ENCODE data around the gene RNH1. TPM values are rescaled to one million over a fixed set of nuclear protein-coding genes. Genes with fewer than 3 reads are reported as not detected.

The RNH1 gene
- total RNA-seq, 1 experiment from 2014 or later: 180 TPM

DNA sequence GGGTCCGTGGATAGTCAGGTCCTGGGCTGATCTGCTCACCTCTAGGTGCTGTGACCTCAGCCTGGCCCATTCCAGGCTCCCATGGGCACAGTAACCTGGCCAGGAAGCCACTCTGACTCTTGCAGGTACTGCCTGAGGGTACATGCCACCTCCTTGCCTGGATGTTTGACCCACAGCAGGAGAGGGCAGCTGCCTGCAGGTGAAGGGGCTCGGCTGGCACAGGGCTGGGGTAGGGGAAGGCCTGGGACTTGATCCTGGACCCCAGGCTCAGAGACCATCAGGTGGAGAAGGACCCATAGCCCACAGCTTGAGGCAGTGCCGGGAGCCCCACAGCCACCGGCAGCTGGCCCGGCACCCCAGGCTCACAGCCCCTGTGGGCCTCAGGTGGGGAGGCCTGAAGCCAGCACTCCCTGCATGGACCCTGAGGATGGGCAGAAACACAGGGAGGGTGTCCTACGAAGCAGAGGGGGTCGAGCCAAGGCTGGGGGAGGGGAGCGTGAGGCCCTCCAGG is 33.0 kb upstream of the RNH1 start:
- in situ Hi-C loops (cut with HindIII; ENCODE audit: low pct_unique_long_range_greater_than_20kb, low sequenced_read_pairs): no loop called here
- no peak for DNase-seq (ENCODE audit: low read depth, low spot score)

DNA sequence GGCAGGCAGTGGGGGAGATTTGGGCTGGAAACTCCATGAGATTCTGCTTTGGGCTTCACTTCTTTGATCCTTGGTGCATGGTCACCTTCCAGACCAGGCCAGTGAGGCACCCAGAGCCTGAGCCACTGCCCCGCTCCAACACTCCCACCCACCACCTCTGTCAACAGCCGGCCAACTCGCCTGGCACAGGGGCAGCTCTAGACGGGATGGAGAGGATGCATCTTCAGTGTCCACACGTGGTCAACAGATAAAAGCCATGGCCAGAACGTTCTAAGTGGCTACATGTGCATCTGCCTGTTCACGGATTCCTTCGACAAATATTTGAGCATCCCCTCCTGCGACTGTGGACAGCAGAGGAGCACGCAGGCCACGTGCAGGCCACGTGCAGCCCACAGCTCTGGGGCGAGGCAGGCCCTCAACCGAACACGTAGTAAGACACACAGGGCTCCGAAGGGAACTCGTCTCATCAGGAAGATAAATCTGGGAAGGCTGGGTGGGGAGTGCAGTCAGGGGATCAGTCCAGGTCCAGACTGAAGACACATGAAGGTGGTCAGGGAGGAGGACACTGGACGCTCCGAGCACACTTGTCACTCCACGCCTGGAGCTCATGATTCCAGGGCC is 31.5 kb upstream of the RNH1 start:
- in situ Hi-C loops (cut with HindIII; ENCODE audit: low pct_unique_long_range_greater_than_20kb, low sequenced_read_pairs): no loop called here
- DNase-seq (ENCODE audit: low read depth, low spot score): no peak

DNA sequence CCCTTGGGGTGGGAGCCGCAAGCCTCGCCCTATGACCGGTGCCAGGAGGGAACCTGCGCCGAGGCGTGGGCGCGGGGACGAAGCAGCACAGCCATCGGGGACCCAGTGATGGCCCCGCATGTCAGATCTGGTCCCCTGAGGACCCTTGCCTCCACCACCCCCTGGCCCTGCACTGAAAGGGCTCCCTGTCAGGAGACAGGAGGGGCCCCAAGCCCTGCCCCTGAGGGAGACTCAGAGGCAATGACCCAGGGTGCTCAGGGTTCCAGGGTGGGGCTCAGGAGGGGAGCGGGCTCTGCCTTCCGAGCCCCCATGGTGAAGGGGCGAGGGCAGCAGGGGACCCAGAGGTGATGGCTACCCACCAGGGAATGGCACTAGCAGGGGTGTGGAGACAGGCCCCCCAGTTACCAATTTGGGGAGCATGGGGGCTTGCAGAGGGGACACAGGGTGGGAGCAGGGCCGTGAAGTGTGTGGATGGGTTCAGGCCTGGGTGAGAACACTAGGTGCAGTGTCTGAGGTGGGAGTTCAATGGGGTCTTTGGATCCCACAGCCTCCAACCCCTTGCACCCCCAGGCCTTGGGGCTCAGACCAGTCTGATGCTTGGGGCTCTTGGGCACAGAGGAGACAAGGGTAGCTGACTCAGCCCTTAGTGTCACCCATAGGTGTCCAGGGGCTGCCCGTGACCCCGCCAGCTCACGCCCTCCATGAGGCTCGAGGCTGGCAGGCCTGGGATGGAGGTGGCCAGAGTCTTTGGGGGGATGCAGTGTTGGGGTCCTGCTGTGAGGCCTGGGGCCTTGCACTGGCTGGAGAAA is 30.8 kb upstream of the RNH1 start:
- no peak for DNase-seq (ENCODE audit: low read depth, low spot score)
- in situ Hi-C loops (cut with HindIII; ENCODE audit: low pct_unique_long_range_greater_than_20kb, low sequenced_read_pairs): no loop called here

GRCh38 chr11:536841-537621 is 30.0 kb upstream of the RNH1 start, which contains the start of gene LRRC56:
TSS of gene LRRC56 (plus strand) at chr11:537527. CDS start at chr11:540685, 3,158 bp downstream.
- in situ Hi-C loops (cut with HindIII; ENCODE audit: low pct_unique_long_range_greater_than_20kb, low sequenced_read_pairs): no loop called here
- no peak for DNase-seq (ENCODE audit: low read depth, low spot score)

- in situ Hi-C loops (cut with HindIII; ENCODE audit: low pct_unique_long_range_greater_than_20kb, low sequenced_read_pairs): no loop called here
- DNase-seq (ENCODE audit: low read depth, low spot score): peak; percentile 90
These were observed 28.7 kb upstream of the RNH1 start, which contains the start of gene HRAS for GRCh38 chr11:535519-536454. TSS of gene HRAS (minus strand) at chr11:535576.

DNA sequence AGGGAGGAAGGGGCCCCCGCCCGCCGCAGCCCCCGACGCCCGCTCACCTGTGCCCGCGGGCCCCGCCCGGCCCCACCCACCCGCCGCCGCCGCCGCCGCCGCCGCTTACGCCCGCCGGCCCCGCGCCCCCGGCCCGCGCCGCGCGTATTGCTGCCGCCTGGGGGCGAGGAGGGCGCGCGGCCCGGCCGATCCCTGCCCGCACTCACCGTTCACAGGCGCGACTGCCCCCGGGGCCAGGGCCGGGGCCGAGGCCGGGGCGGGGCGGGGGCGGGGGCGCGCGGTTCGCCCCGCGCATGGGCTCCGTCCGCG is 28.1 kb upstream of the RNH1 start:
- in situ Hi-C loops (cut with HindIII; ENCODE audit: low pct_unique_long_range_greater_than_20kb, low sequenced_read_pairs): no loop called here
- DNase-seq (ENCODE audit: low read depth, low spot score): no peak

- in situ Hi-C loops (cut with HindIII; ENCODE audit: low pct_unique_long_range_greater_than_20kb, low sequenced_read_pairs): no loop called here
- DNase-seq (ENCODE audit: low read depth, low spot score): no peak
These were observed 27.6 kb upstream of the RNH1 start for GRCh38 chr11:534396-535209.

DNA sequence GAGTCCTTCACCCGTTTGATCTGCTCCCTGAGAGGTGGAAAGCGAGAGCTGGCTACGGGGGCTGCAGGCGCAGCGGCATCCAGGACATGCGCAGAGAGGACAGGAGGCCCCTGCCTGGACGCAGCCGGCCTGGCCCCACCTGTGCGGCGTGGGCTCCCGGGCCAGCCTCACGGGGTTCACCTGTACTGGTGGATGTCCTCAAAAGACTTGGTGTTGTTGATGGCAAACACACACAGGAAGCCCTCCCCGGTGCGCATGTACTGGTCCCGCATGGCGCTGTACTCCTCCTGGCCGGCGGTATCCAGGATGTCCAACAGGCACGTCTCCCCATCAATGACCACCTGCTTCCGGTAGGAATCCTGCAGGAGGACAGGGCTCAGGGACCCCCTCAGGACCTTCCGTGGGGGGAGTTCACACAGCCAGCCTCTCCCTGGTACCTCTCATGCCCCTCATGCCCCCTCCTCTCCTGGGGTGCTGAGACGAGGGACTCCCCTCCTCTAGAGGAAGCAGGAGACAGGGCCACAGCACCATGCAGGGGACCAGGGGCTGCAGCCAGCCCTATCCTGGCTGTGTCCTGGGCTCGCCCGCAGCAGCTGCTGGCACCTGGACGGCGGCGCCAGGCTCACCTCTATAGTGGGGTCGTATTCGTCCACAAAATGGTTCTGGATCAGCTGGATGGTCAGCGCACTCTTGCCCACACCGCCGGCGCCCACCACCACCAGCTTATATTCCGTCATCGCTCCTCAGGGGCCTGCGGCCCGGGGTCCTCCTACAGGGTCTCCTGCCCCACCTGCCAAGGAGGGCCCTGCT is 26.7 kb upstream of the RNH1 start:
- DNase-seq (ENCODE audit: low read depth, low spot score): no peak
- in situ Hi-C loops (cut with HindIII; ENCODE audit: low pct_unique_long_range_greater_than_20kb, low sequenced_read_pairs): no loop called here

DNA sequence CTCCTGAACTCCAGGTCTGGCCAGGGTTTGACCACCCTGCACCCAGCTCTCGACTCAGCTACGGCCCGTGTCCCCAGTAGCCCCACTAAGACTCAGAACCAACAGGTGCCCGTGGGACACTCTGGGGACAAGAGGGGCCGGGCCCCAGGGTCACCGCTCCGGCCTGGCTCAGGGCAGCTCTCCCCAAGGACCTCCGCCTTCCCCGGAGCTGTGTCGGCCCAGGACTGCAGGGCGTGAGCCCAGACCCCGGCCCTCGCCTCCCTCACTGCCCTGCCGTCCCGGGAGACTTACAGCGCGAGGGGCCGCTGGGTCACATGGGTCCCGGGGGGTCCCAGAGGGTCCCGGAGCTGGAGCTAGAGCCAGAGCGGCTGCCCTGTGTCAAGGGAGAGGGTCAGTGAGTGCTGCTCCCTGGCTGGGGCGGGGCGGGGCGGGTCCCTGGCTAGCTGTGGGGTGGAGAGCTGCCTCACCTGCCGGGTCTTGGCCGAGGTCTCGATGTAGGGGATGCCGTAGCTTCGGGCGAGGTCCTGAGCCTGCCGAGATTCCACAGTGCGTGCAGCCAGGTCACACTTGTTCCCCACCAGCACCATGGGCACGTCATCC is 26.0 kb upstream of the RNH1 start:
- in situ Hi-C loops (cut with HindIII; ENCODE audit: low pct_unique_long_range_greater_than_20kb, low sequenced_read_pairs): no loop called here
- DNase-seq (ENCODE audit: low read depth, low spot score): no peak

DNA sequence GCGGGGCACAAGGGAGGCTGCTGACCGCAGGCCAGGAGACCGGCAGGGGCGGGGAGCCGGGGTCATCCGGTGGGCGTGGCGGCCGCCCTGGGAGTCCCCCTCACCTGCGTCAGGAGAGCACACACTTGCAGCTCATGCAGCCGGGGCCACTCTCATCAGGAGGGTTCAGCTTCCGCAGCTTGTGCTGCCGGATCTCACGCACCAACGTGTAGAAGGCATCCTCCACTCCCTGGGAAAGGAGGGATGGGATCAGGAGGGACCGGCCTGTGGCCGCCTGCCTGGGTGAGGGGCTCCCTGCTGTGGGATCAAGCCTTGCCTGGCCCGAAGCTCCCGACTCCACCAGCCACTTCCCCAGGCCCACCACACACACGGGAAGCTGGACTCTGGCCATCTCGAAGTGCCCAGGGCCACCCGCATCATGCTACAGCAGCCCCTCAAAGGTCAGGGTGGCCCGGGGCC is 25.5 kb upstream of the RNH1 start:
- in situ Hi-C loops (cut with HindIII; ENCODE audit: low pct_unique_long_range_greater_than_20kb, low sequenced_read_pairs): no loop called here
- DNase-seq (ENCODE audit: low read depth, low spot score): no peak

DNA sequence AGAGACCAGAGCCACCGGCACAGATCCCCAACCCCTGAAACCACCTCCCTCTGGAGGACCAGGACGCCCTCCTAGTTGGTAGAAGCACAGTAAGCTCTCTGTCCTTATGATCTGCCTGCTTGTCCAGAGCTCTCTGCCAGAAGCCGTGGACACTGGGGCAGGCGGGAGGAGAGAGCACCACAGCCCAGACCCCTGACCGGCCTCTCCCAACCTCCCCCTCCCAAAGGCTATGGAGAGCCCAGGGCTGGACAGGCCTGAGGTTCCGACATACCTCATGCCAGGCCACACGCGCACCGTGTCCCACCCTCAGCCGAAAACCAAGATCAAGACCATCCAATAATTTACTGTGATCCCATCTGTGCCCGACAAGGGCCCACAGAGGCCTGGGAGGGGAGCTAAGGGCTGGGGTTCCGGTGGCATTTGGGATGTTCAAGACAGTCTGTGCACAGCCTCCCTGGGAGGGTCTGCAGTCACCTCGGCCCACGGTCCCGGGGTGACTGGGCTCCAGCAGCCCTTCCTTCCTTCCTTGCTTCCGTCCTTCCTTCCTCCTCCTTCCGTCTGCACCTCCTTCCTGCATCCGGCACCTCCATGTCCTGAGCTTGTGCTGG is 25.0 kb upstream of the RNH1 start:
- in situ Hi-C loops (cut with HindIII; ENCODE audit: low pct_unique_long_range_greater_than_20kb, low sequenced_read_pairs): no loop called here

DNA sequence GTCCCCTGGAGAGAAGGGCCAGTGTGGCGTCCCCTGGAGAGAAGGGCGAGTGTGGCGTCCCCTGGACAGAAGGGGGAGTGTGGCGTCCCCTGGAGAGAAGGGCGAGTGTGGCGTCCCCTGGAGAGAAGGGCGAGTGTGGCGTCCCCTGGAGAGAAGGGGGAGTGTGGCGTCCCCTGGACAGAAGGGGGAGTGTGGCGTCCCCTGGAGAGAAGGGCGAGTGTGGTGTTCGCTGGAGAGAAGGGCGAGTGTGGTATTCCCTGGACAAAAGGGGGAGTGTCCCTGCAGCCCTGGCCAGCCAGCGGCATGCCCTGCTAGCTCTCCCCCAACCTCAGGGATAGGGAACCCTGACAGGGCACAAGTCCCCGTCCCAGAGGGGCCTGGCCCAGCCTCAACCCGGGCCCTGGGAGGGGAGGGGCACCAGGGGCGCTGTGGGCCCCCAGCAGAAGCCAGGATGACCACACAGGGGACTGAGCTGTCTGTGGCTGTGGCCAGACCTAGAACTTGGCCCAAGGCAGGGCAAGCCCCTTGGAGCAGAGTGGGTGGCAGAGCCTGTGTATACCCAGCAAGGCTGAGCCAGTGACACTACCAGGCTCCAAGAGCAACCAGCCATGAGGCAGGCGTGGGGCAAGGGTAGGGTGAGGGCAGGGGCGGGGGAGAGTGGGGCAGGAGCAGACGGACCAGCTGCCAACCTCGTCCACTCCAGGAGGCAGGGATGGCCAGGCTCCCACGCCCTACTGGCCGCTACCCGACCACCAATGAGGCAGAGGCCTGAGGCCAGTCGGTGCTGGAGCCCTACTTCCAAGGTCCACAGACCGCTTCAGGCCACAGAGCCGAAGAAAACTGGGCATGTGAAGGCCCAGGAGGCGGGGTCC is 24.2 kb upstream of the RNH1 start:
- no peak for DNase-seq (ENCODE audit: low read depth, low spot score)
- in situ Hi-C loops (cut with HindIII; ENCODE audit: low pct_unique_long_range_greater_than_20kb, low sequenced_read_pairs): no loop called here

More for the DNA sequence above, 25.0 kb upstream of the RNH1 start:
- no peak for DNase-seq (ENCODE audit: low read depth, low spot score)

GRCh38 chr11:529728-530411 is 22.8 kb upstream of the RNH1 start:
- in situ Hi-C loops (cut with HindIII; ENCODE audit: low pct_unique_long_range_greater_than_20kb, low sequenced_read_pairs): no loop called here
- no peak for DNase-seq (ENCODE audit: low read depth, low spot score)
